HG03378 (cell line): ENCODE data around the gene MAT2A.
"Not testable (repeated sequence)": the region's sequence is repeated elsewhere in the genome, so short reads cannot be mapped to it uniquely, and the experiment has no call there.

Source experiments
- ATAC-seq: cut with Tn5 transposase; IDR thresholded peaks from one replicate; pipeline ENCODE4 v1.9.1; 2021; ENCODE audit warnings: mild to moderate bottlenecking, moderate library complexity; ENCODE audit not compliant: unreplicated experiment

Gene MAT2A

DNA sequence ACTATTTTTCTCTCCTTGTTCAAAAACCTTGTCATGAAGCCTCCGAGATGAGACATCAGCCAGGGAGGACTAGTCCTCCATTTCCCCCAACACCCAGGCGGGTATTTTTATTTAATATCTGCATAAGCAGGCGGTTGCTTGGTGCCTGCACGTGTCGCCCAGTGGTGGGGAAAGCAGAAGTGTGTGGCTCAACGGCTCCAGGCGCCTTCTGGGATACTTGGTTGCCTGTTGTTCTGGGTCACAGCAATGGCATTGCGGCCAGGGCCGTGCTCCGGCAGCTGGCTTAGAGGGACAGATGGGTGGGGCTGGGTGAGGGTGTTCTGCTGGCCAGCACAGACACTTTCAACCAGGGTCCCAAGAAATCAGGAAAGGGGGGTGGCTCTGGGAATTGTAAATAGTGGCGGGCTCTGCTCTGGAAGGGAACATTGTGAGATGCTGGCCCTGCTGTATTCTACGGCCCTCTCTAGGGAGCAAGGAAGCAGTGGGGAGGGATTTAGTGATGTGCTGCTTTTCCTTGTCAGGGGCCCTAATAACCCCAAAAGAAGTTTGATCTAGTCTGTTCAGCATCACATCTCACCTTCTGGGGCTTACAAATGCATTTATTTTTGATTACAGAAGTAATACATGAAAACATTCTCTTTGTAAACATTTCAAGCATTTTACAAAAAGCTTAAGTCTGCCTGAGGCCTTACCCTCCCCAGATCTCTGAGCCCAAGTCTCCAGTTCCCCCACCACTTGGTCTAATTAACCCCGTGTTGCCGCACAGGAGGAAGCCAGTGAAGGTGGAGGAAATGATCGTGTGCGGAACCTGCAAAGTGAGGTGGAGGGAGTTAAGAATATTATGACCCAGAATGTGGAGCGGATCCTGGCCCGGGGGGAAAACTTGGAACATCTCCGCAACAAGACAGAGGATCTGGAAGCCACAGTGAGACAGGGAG is 39.5 kb downstream of the MAT2A start:
- no peak for ATAC-seq

DNA sequence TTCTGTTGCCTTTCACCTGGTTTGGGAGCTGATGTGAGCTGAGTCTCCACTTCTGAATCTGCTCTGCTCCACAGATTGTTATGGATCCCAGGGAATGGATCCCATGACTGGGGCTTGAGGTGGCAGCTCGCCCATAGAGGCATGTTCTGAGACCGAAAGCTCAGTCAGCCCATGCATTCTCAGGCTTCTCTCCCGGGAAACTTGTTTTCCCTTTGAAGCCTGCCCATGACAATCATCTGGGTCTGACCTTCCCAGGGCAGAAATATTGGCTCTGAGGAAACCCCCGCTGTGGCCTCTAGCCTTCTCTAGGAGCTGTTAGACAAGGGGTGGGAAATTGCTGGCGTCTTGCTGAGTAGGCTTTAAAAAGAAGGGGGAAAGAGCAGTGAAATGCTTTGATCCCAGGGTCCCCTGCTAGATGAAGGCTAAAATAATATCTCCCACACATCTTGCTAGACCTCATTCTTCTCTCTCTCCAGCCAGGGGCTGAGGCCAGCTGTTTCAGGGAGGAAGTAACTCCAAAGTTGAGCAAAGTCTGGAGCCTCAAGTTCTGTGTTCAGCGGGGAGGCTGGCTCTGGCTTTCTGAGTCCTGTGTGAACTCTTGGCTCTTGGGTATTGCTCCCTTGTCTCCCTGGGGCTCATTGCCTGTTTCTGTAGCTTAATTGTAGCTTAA is 40.4 kb downstream of the MAT2A start:
- ATAC-seq, result no peak

DNA sequence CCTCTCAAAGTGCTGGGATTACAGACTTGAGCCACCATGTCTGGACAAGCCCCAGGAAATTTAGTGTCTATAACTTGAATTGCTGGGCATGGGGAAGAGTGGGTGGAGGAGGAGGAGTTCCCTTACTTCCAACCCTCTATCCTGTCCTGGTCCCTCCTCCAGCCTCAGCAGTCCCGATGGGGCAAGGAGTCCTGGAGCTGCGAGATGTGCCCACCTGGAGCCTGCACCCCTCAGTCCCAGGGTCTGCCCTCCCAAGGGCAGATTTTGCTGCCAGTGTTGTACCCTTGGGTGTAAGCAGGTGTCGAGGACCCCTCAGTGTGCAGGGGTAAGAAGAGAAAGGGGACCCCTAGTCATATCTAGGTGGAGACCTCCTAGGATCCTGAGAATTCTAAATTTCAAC is 41.2 kb downstream of the MAT2A start:
- no peak for ATAC-seq

DNA sequence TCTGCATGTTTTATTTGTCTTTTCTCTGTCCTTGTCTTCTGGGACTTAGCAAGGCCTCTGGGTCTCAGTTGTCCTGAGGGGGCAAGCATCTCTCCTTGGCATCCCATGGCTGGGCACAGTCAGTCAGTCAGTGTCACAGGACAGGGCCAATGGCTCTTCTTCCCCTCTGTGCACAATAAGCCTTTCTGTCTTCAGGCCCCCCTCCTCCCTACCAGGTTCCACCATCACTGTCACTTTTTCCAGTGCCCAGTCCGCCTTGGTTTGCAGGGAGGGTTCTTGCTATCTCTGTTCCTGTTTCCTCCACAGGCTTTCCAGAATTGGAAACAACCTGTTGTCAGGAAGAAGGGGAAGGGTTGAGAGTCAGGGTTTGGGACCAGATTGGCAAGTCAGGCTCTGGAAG is 43.5 kb downstream of the MAT2A start:
- no peak for ATAC-seq

DNA sequence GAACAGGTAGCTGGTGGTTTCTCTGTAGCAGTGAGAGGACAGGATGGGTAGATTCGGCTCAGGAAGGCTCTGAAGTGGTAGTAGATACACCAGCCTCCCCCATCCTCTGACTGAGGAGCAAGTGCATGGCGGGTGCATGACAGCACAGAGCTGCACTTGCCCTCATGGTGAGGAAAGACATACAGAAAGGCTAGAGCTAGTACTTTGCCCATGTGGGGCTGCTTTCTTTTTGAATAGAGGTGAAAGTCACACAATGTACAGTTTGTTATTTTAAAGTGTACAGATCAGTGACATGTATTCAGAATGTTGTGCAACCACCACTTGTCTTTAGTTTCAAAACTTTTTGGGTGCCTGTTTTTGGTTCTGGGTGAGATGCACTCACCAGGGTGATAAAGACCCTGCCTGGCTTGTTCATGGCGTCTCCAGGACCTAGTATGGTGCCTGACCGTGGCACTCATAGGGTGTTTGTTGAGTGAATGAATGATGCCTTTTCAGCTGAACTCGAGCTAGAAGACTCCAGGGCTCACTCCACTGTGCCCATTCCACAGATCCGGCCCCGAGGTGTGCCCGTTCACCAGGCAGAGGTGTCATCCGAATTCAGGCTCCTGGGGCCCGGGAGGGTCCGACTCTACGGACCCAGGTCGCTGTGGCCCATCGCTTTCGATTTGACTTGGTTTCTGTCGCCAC is 44.8 kb downstream of the MAT2A start:
- ATAC-seq, result no peak

DNA sequence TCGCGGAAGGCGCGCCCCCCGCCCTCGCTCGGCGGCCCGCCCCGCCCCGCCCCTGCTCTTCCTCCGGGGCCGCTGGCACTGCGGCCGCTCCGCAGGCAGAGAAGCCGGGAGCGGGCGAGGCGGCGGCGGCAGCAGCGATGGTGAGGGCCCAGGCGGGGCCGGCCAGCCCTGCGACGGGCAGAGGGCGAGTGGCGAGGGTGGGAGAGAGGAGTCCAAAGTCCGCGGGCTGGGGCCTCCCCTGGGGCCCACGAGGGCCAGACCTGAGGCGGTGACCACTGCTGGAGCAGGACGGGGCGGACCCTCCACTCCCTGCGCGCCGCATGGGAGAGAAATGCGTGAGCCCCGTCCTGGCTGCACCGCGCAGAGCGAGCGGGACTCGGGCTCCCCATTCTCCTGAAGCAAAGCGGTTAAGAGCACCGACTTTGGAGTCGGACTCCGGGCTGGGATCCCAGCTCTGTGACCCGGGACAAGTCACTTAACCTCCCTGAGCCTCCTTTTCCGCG is 45.4 kb downstream of the MAT2A start, which contains the start of gene VAMP5:
TSS of gene VAMP5 (plus strand) at position 78 of the 503 bp plus-strand sequence. CDS start at position 138, 60 bp downstream.
- ATAC-seq, result no peak

DNA sequence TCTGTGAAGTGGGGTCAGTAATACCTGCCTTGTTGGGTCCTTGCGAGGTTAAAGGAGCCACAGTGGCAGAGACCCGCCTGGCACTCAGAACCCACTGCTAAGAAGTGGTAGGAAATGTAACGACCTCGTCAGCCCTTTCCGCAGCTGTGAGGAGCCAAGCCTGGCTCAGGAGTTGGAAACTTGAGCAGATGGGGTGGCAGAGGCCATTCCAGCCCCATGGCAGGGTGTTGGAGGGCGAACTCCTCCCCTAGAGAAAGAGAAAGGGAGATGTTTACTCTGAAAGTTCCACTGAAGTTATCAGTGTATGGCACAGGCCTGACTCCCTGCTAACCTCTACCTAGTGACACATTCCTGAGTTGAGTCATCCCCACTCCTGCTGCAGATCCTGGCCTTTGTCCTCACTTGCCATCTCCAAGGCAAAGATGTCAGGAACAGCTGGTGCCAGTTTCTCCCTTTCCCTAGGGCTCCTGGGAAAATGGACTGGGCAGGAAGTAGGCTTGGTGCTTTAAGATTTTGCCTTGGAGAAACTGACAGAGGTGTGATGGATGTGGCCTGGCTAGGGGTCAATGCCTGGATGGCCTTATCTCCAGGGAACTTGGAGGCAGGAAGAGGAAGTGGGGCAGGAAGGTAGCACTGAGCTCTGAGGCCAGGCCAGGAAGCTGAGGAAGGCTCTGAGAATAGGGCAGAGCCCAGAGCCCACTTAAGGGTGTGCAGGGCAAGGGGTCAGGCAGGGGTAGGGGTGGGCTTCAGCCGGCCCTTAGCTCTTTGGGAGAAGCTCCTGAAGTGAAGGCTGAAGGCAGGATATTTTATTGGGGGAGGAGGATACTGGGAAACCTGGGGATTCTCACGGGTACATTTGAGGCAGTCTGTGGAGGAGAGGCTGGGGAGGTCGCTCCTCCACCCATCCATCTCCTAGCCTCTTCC is 46.2 kb downstream of the MAT2A start:
- no peak for ATAC-seq

DNA sequence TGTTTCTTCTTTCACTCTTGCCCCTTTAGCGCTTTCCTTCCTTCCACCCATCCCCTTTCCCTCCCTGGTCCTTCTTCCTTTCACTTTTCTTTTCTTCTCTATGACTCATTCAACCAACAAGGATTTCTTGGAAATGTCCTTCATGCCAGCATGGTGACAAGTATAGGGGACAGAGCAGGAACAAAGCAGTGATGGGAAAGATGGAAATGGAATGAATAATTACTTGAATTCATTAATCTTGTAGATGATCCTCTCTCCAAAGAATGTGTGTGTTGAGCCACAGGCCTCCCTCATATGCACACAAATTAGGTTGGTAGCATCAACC is 46.8 kb downstream of the MAT2A start:
- ATAC-seq, result no peak

DNA sequence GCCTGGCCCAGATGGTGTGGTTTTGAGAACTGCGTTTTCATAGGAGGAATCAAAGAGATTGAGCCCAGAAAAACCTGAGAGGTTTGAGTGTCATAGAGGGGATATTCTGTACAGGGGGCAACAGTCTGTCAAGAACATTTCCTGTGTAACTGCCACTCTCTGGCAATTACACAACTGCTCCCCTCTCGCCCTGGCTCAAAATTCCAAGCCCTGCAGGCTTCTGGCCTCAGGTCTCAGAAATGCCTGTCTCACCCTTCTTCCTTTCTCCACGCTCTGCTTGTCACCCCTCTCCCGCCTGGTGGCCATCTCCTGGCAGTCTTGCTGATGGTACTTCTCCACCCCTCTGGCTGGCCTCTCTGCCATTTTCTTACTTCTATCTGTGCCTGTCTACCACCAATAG is 49.3 kb downstream of the MAT2A start:
- ATAC-seq, result no peak

DNA sequence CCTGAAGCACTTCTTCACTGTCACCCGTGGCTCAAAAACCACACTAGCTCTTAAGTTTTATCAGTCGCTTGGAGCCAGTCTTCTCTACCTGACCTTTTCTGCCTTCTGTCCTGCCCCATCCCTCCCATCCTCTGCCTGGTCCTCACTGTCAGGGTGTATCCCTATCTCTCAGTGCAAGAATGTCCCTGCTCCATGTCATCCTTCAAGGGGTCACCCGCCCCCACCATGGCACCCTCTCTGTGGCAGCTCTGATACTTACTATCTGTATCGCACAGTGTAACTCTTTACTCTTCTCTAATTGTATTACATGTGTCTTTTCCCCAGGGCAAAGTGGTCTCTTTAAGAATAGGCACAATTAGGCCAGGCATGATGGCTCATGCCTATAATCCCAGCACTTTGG is 49.7 kb downstream of the MAT2A start:
- no peak for ATAC-seq

DNA sequence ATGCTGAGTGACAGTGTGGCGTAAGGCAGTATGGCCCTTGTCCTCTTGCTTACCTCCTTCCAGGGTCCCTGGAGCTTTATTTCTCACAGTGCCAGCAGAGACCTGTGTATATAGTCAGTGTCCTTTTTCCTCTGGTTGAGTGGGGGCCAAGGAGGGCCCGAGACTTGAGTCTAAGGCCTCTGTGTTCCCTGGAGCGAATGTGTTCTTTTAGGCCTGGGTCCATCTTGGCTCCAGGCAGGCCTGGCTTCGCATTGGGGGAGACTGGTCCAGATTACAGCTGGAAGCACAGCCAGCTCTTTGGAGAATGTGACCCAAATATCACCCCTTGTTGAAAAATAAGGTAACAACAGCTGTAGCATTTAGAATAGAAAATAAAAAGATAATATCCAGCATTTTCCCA is 50.2 kb downstream of the MAT2A start:
- no peak for ATAC-seq

DNA sequence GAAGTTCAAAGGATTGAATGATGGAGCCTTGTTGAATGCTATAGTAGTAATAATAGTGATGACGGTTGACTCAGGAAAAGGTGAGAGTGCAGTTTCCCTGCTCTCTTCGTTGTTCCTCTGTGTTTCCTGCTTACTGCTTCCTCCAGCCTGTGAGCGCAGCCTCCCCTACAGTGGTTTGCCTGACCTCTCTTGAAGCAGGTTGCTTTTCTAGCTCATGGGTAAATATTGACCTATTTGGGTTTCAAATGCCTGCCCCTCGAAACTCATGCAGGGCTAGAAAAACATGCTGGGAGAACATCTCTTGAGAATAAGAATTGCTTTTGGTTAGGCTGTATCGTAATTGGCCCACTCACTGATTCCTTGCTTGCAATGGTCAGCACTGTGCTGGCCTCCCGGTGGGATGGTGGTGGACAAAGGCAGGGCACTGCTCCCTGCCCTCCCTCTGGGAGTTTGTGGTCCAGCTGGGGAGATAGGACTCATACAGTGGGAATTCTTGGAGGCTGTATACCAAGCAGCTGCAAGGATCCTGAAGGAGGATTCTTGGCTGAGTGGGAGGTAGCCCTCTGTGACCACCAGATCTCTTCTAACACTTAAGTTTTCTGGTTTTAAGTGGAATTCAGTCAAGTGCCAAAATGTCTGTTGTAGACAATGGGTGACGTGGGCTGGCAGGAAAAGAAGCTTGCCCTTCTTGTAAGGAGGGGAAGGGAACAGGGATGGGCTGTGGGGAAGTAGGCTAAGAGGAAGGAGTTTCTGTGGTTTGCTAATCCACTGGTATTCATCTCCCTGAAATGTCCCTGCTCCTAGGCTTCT is 51.2 kb downstream of the MAT2A start:
- ATAC-seq, result no peak

DNA sequence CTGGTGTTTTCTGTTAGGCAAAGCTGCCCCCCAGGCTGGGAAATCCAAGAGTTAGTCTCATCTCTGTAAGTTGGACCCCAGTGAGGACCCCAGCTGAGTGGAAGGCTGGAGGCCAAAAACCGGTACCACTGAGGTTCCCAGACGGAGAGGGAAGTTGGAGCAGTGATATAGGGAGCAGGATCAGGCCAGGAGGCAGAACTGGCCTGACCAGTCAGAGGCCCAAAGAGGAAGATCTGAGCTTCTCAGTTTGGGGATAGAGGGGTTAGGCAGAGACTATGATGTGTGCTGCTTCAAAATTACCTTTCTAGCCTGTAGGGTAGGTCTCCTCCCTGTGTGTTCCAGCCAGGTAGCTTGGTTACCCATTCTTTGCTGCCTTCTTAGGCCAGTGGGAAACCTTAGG is 52.0 kb downstream of the MAT2A start:
- no peak for ATAC-seq

DNA sequence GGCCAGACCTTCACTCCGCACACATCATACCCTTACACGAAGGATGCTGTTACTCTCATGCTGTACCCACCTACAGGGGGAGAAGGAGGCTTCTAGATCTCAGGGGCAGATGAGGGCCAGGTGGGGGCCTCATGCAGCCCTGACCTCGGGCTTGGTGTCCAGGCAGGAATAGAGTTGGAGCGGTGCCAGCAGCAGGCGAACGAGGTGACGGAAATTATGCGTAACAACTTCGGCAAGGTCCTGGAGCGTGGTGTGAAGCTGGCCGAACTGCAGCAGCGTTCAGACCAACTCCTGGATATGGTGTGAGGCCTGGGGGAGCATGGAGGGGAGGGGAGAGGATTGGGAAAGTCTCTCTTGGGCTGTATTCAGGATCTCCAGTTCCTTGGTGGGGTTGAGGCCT is 52.6 kb downstream of the MAT2A start:
- no peak for ATAC-seq

DNA sequence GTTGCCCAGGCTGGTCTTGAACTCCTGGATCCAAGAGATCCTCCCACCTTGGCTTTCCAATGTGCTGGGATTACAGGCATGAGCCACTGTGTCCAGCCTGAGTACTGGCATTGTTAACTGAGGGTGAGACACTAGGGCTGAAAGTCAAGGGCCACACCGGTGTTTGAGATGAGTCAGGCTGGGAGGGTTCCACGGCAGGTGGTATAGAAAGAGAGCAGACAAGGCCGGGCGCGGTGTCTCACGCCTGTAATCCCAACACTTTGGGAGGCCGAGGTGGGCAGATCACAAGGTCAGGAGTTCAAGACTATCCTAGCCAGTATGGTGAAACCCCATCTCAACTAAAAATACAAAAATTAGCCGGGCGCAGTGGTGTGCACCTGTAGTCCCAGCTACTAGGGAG is 53.3 kb downstream of the MAT2A start:
- ATAC-seq, result not testable (repeated sequence)

DNA sequence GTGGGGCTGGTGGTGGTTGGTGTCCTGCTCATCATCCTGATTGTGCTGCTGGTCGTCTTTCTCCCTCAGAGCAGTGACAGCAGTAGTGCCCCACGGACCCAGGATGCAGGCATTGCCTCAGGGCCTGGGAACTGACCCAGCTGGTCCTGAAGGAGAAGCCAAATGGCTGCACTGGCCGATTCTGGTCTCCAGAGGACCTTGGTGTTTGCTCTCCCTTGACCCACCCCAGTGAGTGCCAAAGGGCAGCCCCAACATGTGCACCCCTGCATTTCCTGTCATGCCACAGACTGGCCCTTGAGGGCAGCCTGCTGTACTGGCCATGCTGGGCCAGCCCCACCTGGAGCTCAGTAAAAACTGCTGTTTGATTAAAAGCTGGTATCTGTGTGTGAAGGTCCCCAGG is 54.1 kb downstream of the MAT2A start:
- ATAC-seq, result no peak
